H1 (cell line): ENCODE results near the gene PAK5. TPM values are rescaled to one million over a fixed set of nuclear protein-coding genes. Genes with fewer than 3 reads are reported as not detected.

Experiments used
- CTCF ChIA-PET: fragments of 300-600 bp; sonication (Branson Sonifier 250); formaldehyde crosslinking; loops from one replicate; lab custom pipeline; 2021; ENCODE audit not compliant: partially characterized antibody; lab: Charles Lee
- POLR2A ChIA-PET: fragments of 300-600 bp; sonication (Branson Sonifier 250); formaldehyde crosslinking; loops from one replicate; lab custom pipeline; 2021; ENCODE audit warnings: inconsistent platforms; ENCODE audit not compliant: partially characterized antibody; lab: Charles Lee
- DNase-seq, 2 experiments: peaks; one replicate each; pipeline versions ENCODE4 v3.0.0 to v3.0.0-alpha.2; 2010 to 2022; ENCODE audit warnings: low spot score in 2 of 2, low read depth in 1 of 2, mixed read lengths in 1 of 2
- FAIRE-seq: peaks from 2 replicates; lab custom pipeline; 2011; peaks lifted over from hg19 to GRCh38; lab: Jason Lieb, UNC
- H2AFZ ChIP-seq: 2 replicates; pipeline ENCODE4 v1.8.1; 2012; ENCODE audit warnings: low read length, inconsistent platforms
- H2AK5ac ChIP-seq: 2 replicates; pipeline ENCODE4 v1.6.1; 2013; ENCODE audit warnings: low read depth, low read length
- H2BK120ac ChIP-seq: replicated peaks from 2 replicates; pipeline ENCODE3; 2013; ENCODE audit warnings: low read depth, low read length, inconsistent platforms
- H2BK12ac ChIP-seq: 2 replicates; pipeline ENCODE4 v1.6.1; 2013; ENCODE audit warnings: low read depth, low read length
- H2BK15ac ChIP-seq: 2 replicates; pipeline ENCODE4 v1.6.1; 2013; ENCODE audit warnings: low read length
- H2BK20ac ChIP-seq: 2 replicates; pipeline ENCODE4 v1.6.1; 2013; ENCODE audit warnings: low read length
- H2BK5ac ChIP-seq: 2 replicates; pipeline ENCODE4 v1.6.1; 2013; ENCODE audit warnings: low read depth, low read length
- H3K14ac ChIP-seq: 2 replicates; pipeline ENCODE4 v1.6.1; 2013; ENCODE audit warnings: inconsistent platforms; ENCODE audit not compliant: insufficient read length
- H3K18ac ChIP-seq: 2 replicates; pipeline ENCODE4 v1.6.1; 2013; ENCODE audit warnings: low read length; ENCODE audit errors: extremely low read depth
- H3K23ac ChIP-seq: 2 replicates; pipeline ENCODE4 v1.6.1; 2013; ENCODE audit warnings: inconsistent platforms; ENCODE audit not compliant: insufficient read length
- H3K23me2 ChIP-seq: 2 replicates; pipeline ENCODE4 v1.6.1; 2013; ENCODE audit warnings: low read depth, low read length
- H3K27ac ChIP-seq: 2 replicates; pipeline ENCODE4 v1.6.1; 2011; ENCODE audit warnings: low read depth, low read length, inconsistent platforms
- H3K27me3 ChIP-seq, 4 experiments: replicated peaks in 1 of 4; 1 replicate in 1 of 4; 2 replicates in 3 of 4; pipeline versions ENCODE4 v1.6.1 to v1.8.1; 2011 to 2013; ENCODE audit warnings: low read length in 3 of 4, mild to moderate bottlenecking in 3 of 4, inconsistent platforms in 2 of 4, mixed read lengths in 2 of 4, moderate library complexity in 1 of 4; ENCODE audit not compliant: control insufficient read depth in 3 of 4, insufficient read depth in 3 of 4; ENCODE audit errors: extremely low read depth in 1 of 4
- H3K36me3 ChIP-seq, 4 experiments: 2 replicates each; pipeline versions ENCODE4 v1.6.1 to v1.8.1; 2011 to 2013; ENCODE audit warnings: mild to moderate bottlenecking in 4 of 4, low read length in 3 of 4, moderate library complexity in 2 of 4, control low read depth in 1 of 4, inconsistent platforms in 1 of 4; ENCODE audit not compliant: insufficient read depth in 4 of 4, control insufficient read depth in 2 of 4
- H3K4ac ChIP-seq: replicated peaks from 2 replicates; pipeline ENCODE3; 2013; ENCODE audit warnings: low read length, low read depth, mixed read lengths, inconsistent platforms; ENCODE audit not compliant: insufficient read length
- H3K4me1 ChIP-seq, 4 experiments: replicated peaks in 1 of 4; 1 replicate in 1 of 4; 2 replicates in 3 of 4; pipeline versions ENCODE4 v1.6.1 to v1.8.1; 2011 to 2013; ENCODE audit warnings: low read length in 3 of 4, inconsistent platforms in 2 of 4, mixed read lengths in 1 of 4; ENCODE audit not compliant: insufficient read depth in 4 of 4, control insufficient read depth in 3 of 4
- H3K4me2 ChIP-seq, 2 experiments: 2 replicates each; pipeline versions ENCODE4 v1.6.1 to v1.8.1; 2011 to 2013; ENCODE audit warnings: low read depth in 2 of 2, low read length in 2 of 2, control low read depth in 1 of 2, inconsistent platforms in 1 of 2, mild to moderate bottlenecking in 1 of 2; ENCODE audit not compliant: insufficient read depth in 1 of 2
- H3K4me3 ChIP-seq, 4 experiments: fragments of 200-600, 300-600 bp in 1 of 4; sonication (generic), shearing (Covaris generic), sonication (Bioruptor Twin) in 1 of 4; 2 replicates each; pipeline versions ENCODE4 v1.5.1 to v1.8.1; 2011 to 2016; ENCODE audit warnings: low read length in 4 of 4, low read depth in 3 of 4, control low read depth in 2 of 4, inconsistent platforms in 2 of 4, mild to moderate bottlenecking in 2 of 4, mixed read lengths in 1 of 4, moderate library complexity in 1 of 4; ENCODE audit not compliant: insufficient read depth in 2 of 4; ENCODE audit errors: extremely low read depth in 1 of 4
- H3K56ac ChIP-seq: replicated peaks from 2 replicates; pipeline ENCODE3; 2013; ENCODE audit warnings: low read depth, mild to moderate bottlenecking, mixed read lengths, low read length, inconsistent platforms; ENCODE audit not compliant: insufficient read length
- H3K79me1 ChIP-seq: 2 replicates; pipeline ENCODE4 v1.6.1; 2013; ENCODE audit warnings: low read depth, low read length, control low read depth
- H3K79me2 ChIP-seq, 2 experiments: 2 replicates each; pipeline versions ENCODE4 v1.6.1 to v1.8.1; 2012 to 2013; ENCODE audit warnings: low read length in 2 of 2, mild to moderate bottlenecking in 2 of 2, inconsistent platforms in 1 of 2; ENCODE audit not compliant: insufficient read depth in 2 of 2, control insufficient read depth in 1 of 2
- H3K9ac ChIP-seq, 4 experiments: replicated peaks in 1 of 4; 1 replicate in 1 of 4; 2 replicates in 3 of 4; pipeline versions ENCODE4 v1.6.1 to v1.8.1; 2011 to 2013; ENCODE audit warnings: low read depth in 3 of 4, low read length in 3 of 4, control low read depth in 2 of 4, mild to moderate bottlenecking in 2 of 4, moderate library complexity in 2 of 4, inconsistent platforms in 1 of 4; ENCODE audit errors: extremely low read depth in 1 of 4
- H3K9me3 ChIP-seq, 2 experiments: 2 replicates each; pipeline versions ENCODE4 v1.6.1 to v1.8.1; 2012 to 2013; ENCODE audit warnings: mild to moderate bottlenecking in 2 of 2, moderate library complexity in 2 of 2, control low read depth in 1 of 2, inconsistent platforms in 1 of 2, low read depth in 1 of 2, low read length in 1 of 2, mixed read lengths in 1 of 2; ENCODE audit not compliant: insufficient read depth in 2 of 2
- H4K20me1 ChIP-seq, 2 experiments: replicated peaks in 1 of 2; 2 replicates each; pipeline versions ENCODE3 to v1.8.1; 2011 to 2013; ENCODE audit warnings: inconsistent platforms in 2 of 2, low read length in 2 of 2, mild to moderate bottlenecking in 1 of 2; ENCODE audit not compliant: insufficient read depth in 2 of 2, control insufficient read depth in 1 of 2
- H4K5ac ChIP-seq: 2 replicates; pipeline ENCODE4 v1.6.1; 2013; ENCODE audit warnings: low read length, low read depth, mixed read lengths, inconsistent platforms; ENCODE audit not compliant: insufficient read length
- H4K8ac ChIP-seq: 2 replicates; pipeline ENCODE4 v1.8.0; 2013; ENCODE audit warnings: mild to moderate bottlenecking, moderate library complexity, low read length, inconsistent platforms; ENCODE audit not compliant: insufficient read depth; ENCODE audit errors: extremely low read depth
- H4K91ac ChIP-seq: replicated peaks from 2 replicates; pipeline ENCODE3; 2013; ENCODE audit warnings: low read length, mixed read lengths, inconsistent platforms; ENCODE audit not compliant: insufficient read length
- EGR1 ChIP-seq: IDR thresholded peaks from 2 replicates; pipeline ENCODE4 v1.6.1; 2011; ENCODE audit warnings: low read depth, low read length, borderline replicate concordance
- polyA plus RNA-seq, 7 experiments: library from polyadenylated mRNA; depleted of rRNA in 3 of 7; stranded (reverse) in 5 of 7; unstranded in 2 of 7; fragments of >200 nt in 5 of 7; fragments of 200-250 nt in 2 of 7; gene quantifications; 1 replicate in 5 of 7; 2 replicates in 1 of 7; 4 replicates in 1 of 7; pipeline versions ENCODE4 v1.2.1 to v1.2.3, GENCODE V29; 2011 to 2013; ENCODE audit warnings: missing spikeins in 2 of 7, mixed read lengths in 2 of 7
- total RNA-seq: library from RNA; stranded (reverse); fragmentation: NEBNext Ultra II Directional; extraction: Animal tissue kit (Norgen Biotek cat#: 25700); gene quantifications from 2 replicates; pipeline ENCODE4 v1.2.1, GENCODE V29; 2021

The PAK5 gene
- total and polyA plus RNA-seq, 2 of the 8 experiments (the other 6 are each of a cell fraction or from before 2014, with no cell fraction given), result 0.54 to 0.80 TPM

DNA sequence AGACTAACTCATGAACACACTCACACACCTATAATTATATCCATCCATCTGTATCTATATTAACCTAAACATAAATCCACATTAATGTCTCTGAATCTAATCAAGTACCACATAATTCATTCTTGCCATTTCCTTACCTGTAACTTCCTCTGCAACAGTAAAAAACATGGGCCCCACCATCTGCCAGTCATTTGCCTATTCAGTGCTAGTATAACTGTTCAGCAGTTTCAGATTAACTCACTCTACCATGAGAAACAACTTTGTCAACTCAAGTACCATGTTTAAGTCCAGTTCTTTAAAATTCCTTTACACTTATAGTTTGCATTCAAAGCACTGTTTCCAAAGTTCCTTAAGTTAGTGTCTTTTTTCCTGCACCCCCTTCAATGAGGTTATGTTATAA, 255.7 kb downstream of the PAK5 start:
- no peak overlapping the region for H3K14ac ChIP-seq
- no peak overlapping the region for H2BK5ac ChIP-seq
- TF ChIP-seq EGR1, result no peak
- no peak overlapping the region for H3K18ac ChIP-seq
- H3K79me2 ChIP-seq, result no peaks in the 10 kb centered on the region
- H3K4me1 ChIP-seq, result no peaks in the 10 kb centered on the region
- POLR2A ChIA-PET, result interaction anchor here (0.6 kb wide), 1 partner anchor 469 kb away, joined by 3 read pairs; no protein-coding TSS in a partner anchor
- no peak overlapping the region for H3K56ac ChIP-seq
- DNase-seq, result no peak
- H4K20me1 ChIP-seq, result no peaks in the 10 kb centered on the region
- no peak overlapping the region for H3K27ac ChIP-seq
- no peak overlapping the region for H2BK120ac ChIP-seq
- no peak for FAIRE-seq
- H2BK15ac ChIP-seq, result no peak overlapping the region
- H3K36me3 ChIP-seq, result no peaks in the 10 kb centered on the region
- H2BK20ac ChIP-seq, result no peak overlapping the region
- no peak overlapping the region for H3K4ac ChIP-seq
- no peak overlapping the region for H3K9ac ChIP-seq
- H3K27me3 ChIP-seq, result no peaks in the 10 kb centered on the region
- no peaks in the 10 kb centered on the region; a peak in 1 of 4 replicates for H3K9me3 ChIP-seq
- CTCF ChIA-PET, result interaction anchor here (0.6 to 2.2 kb wide), 4 partner anchors 69 to 495 kb away, joined by 3 to 6 read pairs (median 3); no protein-coding TSS in a partner anchor
- no peak overlapping the region for H4K8ac ChIP-seq
- no peak overlapping the region for H4K91ac ChIP-seq
- no peak overlapping the region for H2AFZ ChIP-seq
- no peak overlapping the region for H2AK5ac ChIP-seq
- H3K4me3 ChIP-seq, result no peak overlapping the region
- H3K23ac ChIP-seq, result no peak overlapping the region
- no peak overlapping the region for H4K5ac ChIP-seq
- H3K23me2 ChIP-seq, result no peaks in the 10 kb centered on the region
- no peak overlapping the region for H3K4me2 ChIP-seq
- no peak overlapping the region for H2BK12ac ChIP-seq
- no peaks in the 10 kb centered on the region for H3K79me1 ChIP-seq
